ENCODE measurements around the gene MBP.
"Not testable (repeated sequence)": the region's sequence is repeated elsewhere in the genome, so short reads cannot be mapped to it uniquely, and the experiment has no call there.

MBP gene

GRCh38 chr18:77022556-77022955 lies 110.0 kb downstream of the MBP start:
- DNase-seq (ENCODE audit: low spot score): no peak

- no peak for DNase-seq (ENCODE audit: low spot score)
These were observed 110.5 kb downstream of the MBP start for GRCh38 chr18:77022116-77022515.

- not testable (repeated sequence) for DNase-seq (ENCODE audit: low spot score)
These were observed 111.1 kb downstream of the MBP start for GRCh38 chr18:77021478-77021877.

- DNase-seq (ENCODE audit: low spot score): no peak
These were observed 111.5 kb downstream of the MBP start for GRCh38 chr18:77021075-77021474.

- DNase-seq (ENCODE audit: low spot score): no peak
These were observed 112.0 kb downstream of the MBP start for GRCh38 chr18:77020561-77020960.

GRCh38 chr18:77019641-77020040 lies 112.9 kb downstream of the MBP start:
- DNase-seq (ENCODE audit: low spot score): no peak

- not testable (repeated sequence) for DNase-seq (ENCODE audit: low spot score)
These were observed 113.9 kb downstream of the MBP start for GRCh38 chr18:77018650-77019049.

- no peak for DNase-seq (ENCODE audit: low spot score)
These were observed 115.2 kb downstream of the MBP start for GRCh38 chr18:77017355-77017754.

GRCh38 chr18:77016936-77017335 lies 115.6 kb downstream of the MBP start:
- DNase-seq (ENCODE audit: low spot score): no peak

GRCh38 chr18:77015771-77016710 lies 116.5 kb downstream of the MBP start:
- no peak for DNase-seq (ENCODE audit: low spot score)

- no peak for DNase-seq (ENCODE audit: low spot score)
These were observed 117.4 kb downstream of the MBP start for GRCh38 chr18:77015169-77015568.

- DNase-seq (ENCODE audit: low spot score): no peak
These were observed 118.0 kb downstream of the MBP start for GRCh38 chr18:77014538-77014937.

GRCh38 chr18:77013811-77014521 lies 118.6 kb downstream of the MBP start:
- DNase-seq (ENCODE audit: low spot score): no peak

GRCh38 chr18:77012806-77013541 lies 119.6 kb downstream of the MBP start:
- no peak for DNase-seq (ENCODE audit: low spot score)

GRCh38 chr18:77012120-77012519 lies 120.5 kb downstream of the MBP start:
- no peak for DNase-seq (ENCODE audit: low spot score)

- DNase-seq (ENCODE audit: low spot score): no peak
These were observed 122.9 kb downstream of the MBP start for GRCh38 chr18:77009675-77010074.

- no peak for DNase-seq (ENCODE audit: low spot score)
These were observed 123.8 kb downstream of the MBP start for GRCh38 chr18:77008576-77009315.

GRCh38 chr18:77008006-77008405 lies 124.6 kb downstream of the MBP start:
- DNase-seq (ENCODE audit: low spot score): no peak

- no peak for DNase-seq (ENCODE audit: low spot score)
These were observed 125.3 kb downstream of the MBP start for GRCh38 chr18:77007251-77007650.

- DNase-seq (ENCODE audit: low spot score): no peak
These were observed 126.0 kb downstream of the MBP start for GRCh38 chr18:77006305-77007175.

All from RKO (cell line).